Nephron (organoid): ENCODE results near the gene CD3E.

Experiments used
- H3K27ac Mint-ChIP-seq, 3 experiments: 2 replicates each; pipeline ENCODE4 v1.8.0; 2020; ENCODE audit warnings: mixed read lengths in 3 of 3, mild to moderate bottlenecking in 2 of 3, moderate library complexity in 1 of 3
- H3K27me3 Mint-ChIP-seq: 2 replicates; pipeline ENCODE4 v1.8.0; 2021; ENCODE audit warnings: low read depth, mild to moderate bottlenecking, moderate library complexity, mixed read lengths
- H3K36me3 Mint-ChIP-seq: 2 replicates; pipeline ENCODE4 v1.8.0; 2020; ENCODE audit warnings: low read depth, mixed read lengths
- H3K4me1 Mint-ChIP-seq: 2 replicates; pipeline ENCODE4 v1.8.0; 2020; ENCODE audit warnings: mixed read lengths
- H3K4me3 Mint-ChIP-seq, 3 experiments: 2 replicates each; pipeline ENCODE4 v1.8.0; 2020; ENCODE audit warnings: mild to moderate bottlenecking in 3 of 3, mixed read lengths in 3 of 3, moderate library complexity in 2 of 3
- H3K9me3 Mint-ChIP-seq: 2 replicates; pipeline ENCODE4 v1.8.0; 2020; ENCODE audit warnings: mixed read lengths
- TF ChIP-seq, protein P1 (sequence below), 3 experiments: fragments of 200-600 bp; sonication (generic); IDR thresholded peaks; one replicate each; pipeline ENCODE4 v1.5.0; 2021; ENCODE audit warnings: antibody characterized with exemption in 3 of 3; ENCODE audit not compliant: unreplicated experiment in 3 of 3

CD3E gene

DNA sequence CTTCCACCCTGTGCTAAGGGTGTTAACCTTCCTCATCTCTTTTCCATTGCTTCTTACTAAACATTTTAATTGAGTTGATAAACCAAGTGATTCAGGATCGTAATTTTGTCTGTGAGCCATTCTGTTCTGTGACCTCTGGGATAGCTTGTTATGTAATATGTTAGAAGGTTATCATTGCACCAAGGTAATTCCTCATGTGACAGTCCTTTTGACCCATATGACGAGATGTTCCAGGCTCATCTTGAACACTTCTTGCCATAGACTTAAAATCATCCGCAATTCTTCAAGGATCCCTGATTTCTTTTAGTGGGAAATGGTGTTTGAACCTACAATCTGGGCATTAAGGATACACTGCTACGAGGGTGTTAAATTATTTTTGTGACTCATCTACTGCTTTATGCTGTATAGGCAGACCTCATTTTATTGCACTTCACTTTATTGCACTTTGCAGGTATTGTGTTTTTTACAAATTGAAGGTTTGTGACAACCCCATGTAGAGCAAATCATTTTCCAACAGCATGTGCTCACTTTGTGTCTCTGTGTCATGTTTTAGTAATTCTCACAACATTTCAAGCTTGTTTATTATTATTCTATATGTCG lies 21.4 kb upstream of the CD3E start:
- no peak overlapping the region for H3K4me3 Mint-ChIP-seq
- peaks cover 2% of the 10 kb centered on the region for H3K9me3 Mint-ChIP-seq
- TF ChIP-seq, protein P1, sequence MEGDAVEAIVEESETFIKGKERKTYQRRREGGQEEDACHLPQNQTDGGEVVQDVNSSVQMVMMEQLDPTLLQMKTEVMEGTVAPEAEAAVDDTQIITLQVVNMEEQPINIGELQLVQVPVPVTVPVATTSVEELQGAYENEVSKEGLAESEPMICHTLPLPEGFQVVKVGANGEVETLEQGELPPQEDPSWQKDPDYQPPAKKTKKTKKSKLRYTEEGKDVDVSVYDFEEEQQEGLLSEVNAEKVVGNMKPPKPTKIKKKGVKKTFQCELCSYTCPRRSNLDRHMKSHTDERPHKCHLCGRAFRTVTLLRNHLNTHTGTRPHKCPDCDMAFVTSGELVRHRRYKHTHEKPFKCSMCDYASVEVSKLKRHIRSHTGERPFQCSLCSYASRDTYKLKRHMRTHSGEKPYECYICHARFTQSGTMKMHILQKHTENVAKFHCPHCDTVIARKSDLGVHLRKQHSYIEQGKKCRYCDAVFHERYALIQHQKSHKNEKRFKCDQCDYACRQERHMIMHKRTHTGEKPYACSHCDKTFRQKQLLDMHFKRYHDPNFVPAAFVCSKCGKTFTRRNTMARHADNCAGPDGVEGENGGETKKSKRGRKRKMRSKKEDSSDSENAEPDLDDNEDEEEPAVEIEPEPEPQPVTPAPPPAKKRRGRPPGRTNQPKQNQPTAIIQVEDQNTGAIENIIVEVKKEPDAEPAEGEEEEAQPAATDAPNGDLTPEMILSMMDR (IDR thresholded peaks at IDR 0.05; ENCODE audit: unreplicated experiment in 3 of 3), result no peak
- peaks cover 41% of the 10 kb centered on the region for H3K27me3 Mint-ChIP-seq
- H3K4me1 Mint-ChIP-seq, result no peaks in the 10 kb centered on the region
- H3K27ac Mint-ChIP-seq, result no peak overlapping the region
- H3K36me3 Mint-ChIP-seq, result no peaks in the 10 kb centered on the region

DNA sequence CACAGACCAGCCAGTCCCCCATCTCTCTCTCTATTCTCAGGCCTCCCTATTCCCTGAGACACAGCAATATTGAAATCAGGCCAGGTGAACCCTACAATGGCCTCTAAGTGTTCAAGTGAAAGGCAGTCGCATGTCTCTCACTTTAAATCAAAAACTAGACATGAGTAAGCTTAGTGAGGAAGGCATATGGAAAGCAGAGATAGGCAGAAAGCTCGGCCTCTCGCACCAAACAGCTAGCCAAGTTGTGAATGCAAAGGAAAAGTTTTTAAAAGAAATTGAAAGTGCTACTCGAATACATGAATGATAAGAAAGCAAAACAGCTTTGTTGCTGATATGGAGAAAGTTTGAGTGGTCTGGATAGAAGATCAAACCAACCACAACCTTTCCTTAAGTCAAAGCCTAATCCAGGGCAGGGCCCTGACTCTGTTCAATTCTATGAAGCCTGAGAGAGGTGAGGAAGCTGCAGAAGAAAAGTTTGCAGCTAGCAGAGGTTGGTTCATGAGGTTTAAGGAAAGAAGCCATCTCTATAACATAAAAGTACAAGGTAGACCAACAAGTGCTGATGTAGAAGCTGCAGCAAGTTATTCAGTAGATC lies 20.7 kb upstream of the CD3E start:
- TF ChIP-seq, protein P1 (IDR thresholded peaks at IDR 0.05; ENCODE audit: unreplicated experiment in 3 of 3), result no peak
- H3K36me3 Mint-ChIP-seq, result no peaks in the 10 kb centered on the region
- H3K4me3 Mint-ChIP-seq, result no peak overlapping the region
- H3K27ac Mint-ChIP-seq, result no peak overlapping the region
- no peaks in the 10 kb centered on the region for H3K4me1 Mint-ChIP-seq
- peaks cover 2% of the 10 kb centered on the region for H3K9me3 Mint-ChIP-seq
- peaks cover 34% of the 10 kb centered on the region for H3K27me3 Mint-ChIP-seq

DNA sequence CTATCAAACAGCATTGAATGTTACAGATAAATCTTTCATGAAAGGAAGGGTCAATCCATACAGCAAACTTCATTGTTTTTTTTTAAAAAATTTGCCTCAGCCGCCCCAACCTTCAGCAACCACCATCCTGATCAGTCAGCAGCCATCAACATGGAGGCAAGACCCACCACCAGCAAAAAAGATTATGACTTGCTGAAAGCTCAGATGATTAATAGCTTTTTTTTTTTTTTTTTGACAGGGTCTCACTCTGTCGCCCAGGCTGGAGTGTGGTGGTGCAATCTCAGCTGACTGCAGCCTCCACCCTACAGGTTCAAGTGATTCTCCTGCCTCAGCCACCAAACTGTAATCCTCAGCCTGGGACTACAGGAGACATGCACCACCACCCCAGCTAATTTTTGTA lies 18.0 kb upstream of the CD3E start:
- H3K36me3 Mint-ChIP-seq, result no peaks in the 10 kb centered on the region
- no peak overlapping the region for H3K4me3 Mint-ChIP-seq
- no peak overlapping the region for H3K27ac Mint-ChIP-seq
- peaks cover 2% of the 10 kb centered on the region for H3K9me3 Mint-ChIP-seq
- H3K27me3 Mint-ChIP-seq, result peaks cover 46% of the 10 kb centered on the region
- H3K4me1 Mint-ChIP-seq, result peaks cover 6% of the 10 kb centered on the region
- TF ChIP-seq, protein P1 (IDR thresholded peaks at IDR 0.05; ENCODE audit: unreplicated experiment in 3 of 3), result no peak

DNA sequence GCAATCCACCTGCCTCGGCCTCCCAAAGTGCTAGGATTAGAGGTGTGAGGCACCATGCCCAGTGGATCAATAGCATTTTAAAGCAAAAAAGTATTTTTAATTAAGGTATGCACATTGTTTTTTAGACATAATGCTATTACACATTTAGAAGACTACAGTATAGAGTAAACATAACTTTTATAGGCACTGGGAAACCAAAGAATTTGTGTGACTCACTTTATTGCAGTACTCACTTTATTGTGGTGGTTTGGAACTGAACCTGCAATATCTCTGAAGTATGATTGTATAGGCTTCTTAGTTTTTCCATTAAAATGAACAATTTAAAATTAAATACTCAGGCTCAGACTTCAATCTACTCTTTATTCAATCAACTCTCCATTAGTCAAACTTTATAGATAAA lies 17.5 kb upstream of the CD3E start:
- Mint-ChIP-seq H3K27ac (no peak overlapping the region), H3K27me3 (peaks cover 47% of the 10 kb centered on the region), H3K9me3 (peaks cover 2% of the 10 kb centered on the region), H3K4me3 (no peak overlapping the region), H3K36me3 (no peaks in the 10 kb centered on the region), H3K4me1 (peaks cover 6% of the 10 kb centered on the region)
- TF ChIP-seq, protein P1 (IDR thresholded peaks at IDR 0.05; ENCODE audit: unreplicated experiment in 3 of 3), result no peak

DNA sequence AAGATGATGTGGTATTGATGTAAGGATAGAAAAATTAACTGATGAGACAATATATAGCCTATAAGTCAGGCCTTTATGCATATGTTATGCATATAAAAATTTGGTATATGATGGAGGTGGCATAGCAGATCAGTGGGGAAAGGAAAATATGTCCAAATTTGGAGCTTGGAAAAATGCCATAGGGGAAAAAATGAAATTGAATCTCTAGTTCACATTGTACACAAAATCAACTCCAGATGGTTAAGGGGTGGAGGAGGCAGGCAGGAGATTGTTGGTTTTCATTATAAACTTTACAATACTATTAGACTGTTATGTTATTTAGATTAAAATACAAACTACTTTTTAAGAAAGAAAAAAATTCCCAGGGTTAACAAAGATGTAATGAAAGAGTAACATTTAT lies 15.1 kb upstream of the CD3E start:
- Mint-ChIP-seq H3K4me3 (no peak overlapping the region), H3K9me3 (no peaks in the 10 kb centered on the region), H3K27me3 (peaks cover 42% of the 10 kb centered on the region), H3K27ac (peak overlapping the region in 2 of 3 experiments; percentile 32 to 94), H3K4me1 (peaks cover 6% of the 10 kb centered on the region), H3K36me3 (no peaks in the 10 kb centered on the region)
- TF ChIP-seq, protein P1 (IDR thresholded peaks at IDR 0.05; ENCODE audit: unreplicated experiment in 3 of 3), result no peak

DNA sequence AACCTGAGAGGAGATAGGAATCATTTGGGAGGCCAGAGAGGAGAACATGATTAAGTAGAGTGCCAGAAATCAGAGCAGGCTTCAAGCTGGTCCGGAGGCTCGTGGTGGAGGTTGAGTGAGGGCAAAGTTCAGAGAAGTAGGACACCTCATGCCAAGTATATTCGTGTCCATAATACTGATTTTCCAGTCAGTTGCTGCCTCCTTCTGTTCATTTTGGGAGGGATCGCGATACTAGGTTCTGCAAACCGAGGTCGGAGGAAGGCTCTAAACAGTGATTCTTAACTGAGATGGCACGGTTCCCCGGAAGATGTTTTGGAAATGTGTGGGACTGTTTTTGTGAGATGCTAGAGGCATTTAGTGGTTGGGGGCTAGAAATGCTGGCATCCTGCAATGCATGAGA lies 13.6 kb upstream of the CD3E start:
- H3K27me3 Mint-ChIP-seq, result peaks cover 47% of the 10 kb centered on the region
- H3K27ac Mint-ChIP-seq, result no peak overlapping the region
- no peaks in the 10 kb centered on the region for H3K36me3 Mint-ChIP-seq
- TF ChIP-seq, protein P1 (IDR thresholded peaks at IDR 0.05; ENCODE audit: unreplicated experiment in 3 of 3), result peak in 1 of 3 experiments; percentile 34
- H3K4me1 Mint-ChIP-seq, result peaks cover 6% of the 10 kb centered on the region
- H3K4me3 Mint-ChIP-seq, result no peak overlapping the region
- no peaks in the 10 kb centered on the region for H3K9me3 Mint-ChIP-seq
